G401 (cell line): Measurements from ENCODE around the gene GPER1. TPM values are rescaled to one million over a fixed set of nuclear protein-coding genes. Genes with fewer than 3 reads are reported as not detected.
"Not testable (repeated sequence)": the region's sequence is repeated elsewhere in the genome, so short reads cannot be mapped to it uniquely, and the experiment has no call there.

Source experiments
- DNase-seq: peaks from one replicate; pipeline ENCODE4 v3.0.0-alpha.2; 2015; ENCODE audit warnings: low spot score
- in situ Hi-C: cut with HindIII; loops from 2 replicates; pipeline ENCODE4 v1.10.0; 2016; ENCODE audit warnings: low sequenced_read_pairs, mixed read lengths
- total RNA-seq: library from RNA; depleted of rRNA; stranded (reverse); fragments of >200 nt; shearing (Covaris generic); gene quantifications from 2 replicates; pipeline ENCODE4 v1.2.3, GENCODE V29; 2014

GPER1 gene
- total RNA-seq, 1 experiment from 2014 or later = 3.5 TPM

- in situ Hi-C loops = no loop called here
- peak; percentile 76 for DNase-seq
Observed at GRCh38 chr7:1112109-1112508, 24.2 kb downstream of the GPER1 start.

- in situ Hi-C loops = no loop called here
- DNase-seq = peak; percentile 53
Observed at GRCh38 chr7:1112625-1113547, 25.0 kb downstream of the GPER1 start.

GRCh38 chr7:1113548-1113885 is 25.6 kb downstream of the GPER1 start:
- DNase-seq = peak; percentile 77
- in situ Hi-C loops = no loop called here

GRCh38 chr7:1114088-1114487 is 26.2 kb downstream of the GPER1 start:
- in situ Hi-C loops = no loop called here
- DNase-seq = no peak

GRCh38 chr7:1114505-1114904 is 26.6 kb downstream of the GPER1 start:
- no peak for DNase-seq
- in situ Hi-C loops = no loop called here

- DNase-seq, in situ Hi-C loops: not testable (repeated sequence)
Observed at GRCh38 chr7:1115171-1116045, 27.5 kb downstream of the GPER1 start.

GRCh38 chr7:1116383-1117008 is 28.6 kb downstream of the GPER1 start:
- DNase-seq, in situ Hi-C loops: not testable (repeated sequence)

- no peak for DNase-seq
- in situ Hi-C loops = no loop called here
Observed at GRCh38 chr7:1117321-1117928, 29.5 kb downstream of the GPER1 start.

GRCh38 chr7:1119201-1119600 is 31.3 kb downstream of the GPER1 start:
- no peak for DNase-seq
- in situ Hi-C loops = no loop called here

GRCh38 chr7:1120791-1121190 is 32.9 kb downstream of the GPER1 start:
- no peak for DNase-seq
- in situ Hi-C loops = no loop called here

GRCh38 chr7:1121476-1121875 is 33.6 kb downstream of the GPER1 start:
- peak; percentile 26 for DNase-seq

GRCh38 chr7:1121886-1122831 is 34.2 kb downstream of the GPER1 start:
- no peak for DNase-seq
- in situ Hi-C loops = no loop called here

More at GRCh38 chr7:1121476-1121875, 33.6 kb downstream of the GPER1 start:
- in situ Hi-C loops = no loop called here

GRCh38 chr7:1122832-1123501 is 35.1 kb downstream of the GPER1 start:
- in situ Hi-C loops = no loop called here
- DNase-seq = no peak

- DNase-seq = peak; percentile 65
- in situ Hi-C loops = no loop called here
Observed at GRCh38 chr7:1123715-1124114, 35.8 kb downstream of the GPER1 start.

GRCh38 chr7:1124164-1124563 is 36.3 kb downstream of the GPER1 start:
- no peak for DNase-seq
- in situ Hi-C loops = no loop called here

- in situ Hi-C loops = no loop called here
- peak; percentile 41 for DNase-seq
Observed at GRCh38 chr7:1124816-1125602, 37.1 kb downstream of the GPER1 start.

- no peak for DNase-seq
- in situ Hi-C loops = no loop called here
Observed at GRCh38 chr7:1125603-1125969, 37.7 kb downstream of the GPER1 start.
